Upper lobe of left lung (tissue), 6 donors: ENCODE results near the gene LSP1. TPM values are rescaled to one million over a fixed set of nuclear protein-coding genes. Genes with fewer than 3 reads are reported as not detected.
A peak's percentile ranks its signal among the peaks of the same experiment; 100 is the strongest.
"Not testable (repeated sequence)": the region's sequence is repeated elsewhere in the genome, so short reads cannot be mapped to it uniquely, and the experiment has no call there.

Experiments used
- ATAC-seq, 2 donors: fragments of 200-7000 bp; cut with Tn5 transposase; one replicate each; pipeline ENCODE4 v1.9.1; 2022; ENCODE audit warnings: mild to moderate bottlenecking in 2 of 2, moderate library complexity in 2 of 2; ENCODE audit not compliant: low FRiP score in 2 of 2
- DNase-seq, 2 donors: peaks; one replicate each; pipeline ENCODE4 v3.0.0-alpha.2; 2019 to 2020
- H3K27ac ChIP-seq, 4 donors: fragments of 200-600 bp; sonication (generic); one replicate each; pipeline ENCODE4 v1.5.1; 2016 to 2019
- H3K27me3 ChIP-seq, 4 donors: fragments of 200-600 bp; sonication (generic); one replicate each; pipeline ENCODE4 v1.5.1; 2017 to 2019
- H3K36me3 ChIP-seq, 4 donors: fragments of 200-600 bp; sonication (generic); one replicate each; pipeline ENCODE4 v1.5.1; 2016 to 2019
- H3K4me1 ChIP-seq, 4 donors: fragments of 200-600 bp; sonication (generic); one replicate each; pipeline ENCODE4 v1.5.1; 2018 to 2019
- H3K4me3 ChIP-seq, 4 donors: fragments of 200-600 bp; sonication (generic); one replicate each; pipeline ENCODE4 v1.5.1; 2017 to 2019; ENCODE audit warnings: mild to moderate bottlenecking in 2 of 4, moderate library complexity in 1 of 4
- H3K9me3 ChIP-seq, 4 donors: fragments of 200-600 bp; sonication (generic); one replicate each; pipeline ENCODE4 v1.5.1; 2018 to 2019
- CTCF ChIP-seq, 6 experiments: fragments of 450-650 bp in 4 of 6; fragments of 200-600 bp in 2 of 6; sonication (generic) in 2 of 6; IDR thresholded peaks; one replicate each; pipeline ENCODE4 v1.5.1; 2016 to 2019; ENCODE audit warnings: antibody characterized with exemption in 6 of 6
- EP300 ChIP-seq, 4 donors: sonication (generic); formaldehyde crosslinking; IDR thresholded peaks; one replicate each; pipeline ENCODE4 v1.5.1; 2017; ENCODE audit warnings: antibody characterized with exemption in 4 of 4, control low read depth in 2 of 4
- POLR2A ChIP-seq, 4 donors: fragments of 450-650 bp; IDR thresholded peaks; one replicate each; pipeline ENCODE4 v1.5.1; 2016 to 2017; ENCODE audit warnings: antibody characterized with exemption in 4 of 4, mild to moderate bottlenecking in 2 of 4
- POLR2AphosphoS5 ChIP-seq, 2 donors: sonication (generic); formaldehyde crosslinking; IDR thresholded peaks; one replicate each; pipeline ENCODE4 v1.5.1; 2017; ENCODE audit warnings: antibody characterized with exemption in 2 of 2
- WGBS, 2 donors: methylation state at CpG; one replicate each; pipeline ENCODE4 v1.1.5; 2017 to 2018; 5-methylcytosine and 5-hydroxymethylcytosine counted together
- small RNA-seq, 4 donors: library from RNA; depleted of rRNA; stranded (forward); fragments of <200 nt; gene quantifications; one replicate each; pipeline ENCODE3, GENCODE V24; 2016
- total RNA-seq, 6 donors: library from RNA; depleted of rRNA in 4 of 6; stranded (reverse); fragments of >200 nt in 4 of 6; gene quantifications; one replicate each; pipeline versions ENCODE4 v1.1.0 to v1.2.1, GENCODE V29; 2016 to 2021
- donor health status: DM: no; HTN: no; CAD: no; lungs with moderate emphysema.
- donor health status: DM: no; HTN: yes; CAD: no; lungs with severe emphysema.

The LSP1 gene
- total RNA-seq, 6 donors from 2014 or later = 29.3 to 162 (median 66.2) TPM

GRCh38 chr11:1939006-1939625 lies 86.2 kb downstream of the LSP1 start:
- H3K4me3 ChIP-seq = no peak overlapping the region
- no peaks in the 10 kb centered on the region for H3K36me3 ChIP-seq
- H3K4me1 ChIP-seq = peaks cover 0 to 12% (median 3%) of the 10 kb centered on the region in 4 donors
- TF ChIP-seq POLR2AphosphoS5 (IDR thresholded peaks at IDR 0.05) = no peak
- TF ChIP-seq EP300 (IDR thresholded peaks at IDR 0.05) = no peak
- TF ChIP-seq CTCF (IDR thresholded peaks at IDR 0.05) = no peak
- no peak for TF ChIP-seq POLR2A (IDR thresholded peaks at IDR 0.05)
- DNase-seq (peak in 1 of 2 donors; percentile 52), ATAC-seq (peak in 1 of 2 donors; percentile 48)
- no peaks in the 10 kb centered on the region for H3K9me3 ChIP-seq
- WGBS, 2 donors = 31 to 32% methylated on average over 20 to 23 of the region's 23 CpGs
- H3K27me3 ChIP-seq = no peaks in the 10 kb centered on the region
- H3K27ac ChIP-seq = no peak overlapping the region

- not testable (repeated sequence) for H3K27me3 ChIP-seq, H3K27ac ChIP-seq, H3K4me3 ChIP-seq, H3K9me3 ChIP-seq, DNase-seq, H3K36me3 ChIP-seq
- H3K4me1 ChIP-seq = peaks cover 0 to 14% (median 3%) of the 10 kb centered on the region in 4 donors
- peak; percentile 49 to 86 for ATAC-seq
- 83 to 88% methylated on average over 1 of the region's 1 CpG for whole genome bisulfite sequencing, 2 donors
These were observed 86.9 kb downstream of the LSP1 start for GRCh38 chr11:1939788-1940187.

Small RNAs within 50 kb of the gene (small RNA-seq; reads per million reads assigned to genes)
- gene AC051649.1 (0 reads per million in 4 donors), gene MIR4298 (0 reads per million in 4 donors)

Other genes with a start within 250 kb of the LSP1 start
- gene KRTAP5-3, start 244.6 kb upstream of the LSP1 start, total RNA-seq = not detected
- gene KRTAP5-4, start 230.9 kb upstream of the LSP1 start, total RNA-seq = not detected
- gene KRTAP5-5, start 223.3 kb upstream of the LSP1 start, total RNA-seq = not detected
- gene KRTAP5-6, start 155.9 kb upstream of the LSP1 start, total RNA-seq = not detected
- 10 to 100 TPM in 4 of 6 donors, 1 to 10 TPM in 2; 8.7 to 28.3 (median 14.2) TPM for gene IFITM10, start 102.5 kb upstream of the LSP1 start, total RNA-seq
- 1,000 to 10,000 TPM in 5 of 6 donors, 100 to 1,000 TPM in 1; 993 to 3,355 (median 2,221) TPM for gene CTSD, start 89.2 kb upstream of the LSP1 start, total RNA-seq
- 10 to 100 TPM in 4 of 6 donors, 1 to 10 TPM in 2; 7.4 to 31.3 (median 22.9) TPM for gene SYT8, start 18.1 kb upstream of the LSP1 start, total RNA-seq
- 10 to 100 TPM in 5 of 6 donors, 1 to 10 TPM in 1; 7.3 to 28.3 (median 16.7) TPM for gene TNNI2, start 14.1 kb upstream of the LSP1 start, total RNA-seq
- not detected for gene PRR33, start 38.8 kb downstream of the LSP1 start, total RNA-seq
- 10 to 100 TPM in 1 of 6 donors, 1 to 10 TPM in 4, not detected in 1; 1.1 to 13.1 (median 2.4) TPM for gene TNNT3, start 66.6 kb downstream of the LSP1 start, total RNA-seq
- gene MRPL23, start 94.2 kb downstream of the LSP1 start, total RNA-seq = 100 to 1,000 TPM in 4 of 6 donors, 10 to 100 TPM in 2; 62.1 to 287 (median 150) TPM
- gene H19, start 144.8 kb downstream of the LSP1 start, total RNA-seq = 100 to 1,000 TPM in 1 of 6 donors, 10 to 100 TPM in 5; 17.2 to 127 (median 64.0) TPM